BLaER1 (cell line): ENCODE results near the gene RNASE11.
"Not testable (repeated sequence)": the region's sequence is repeated elsewhere in the genome, so short reads cannot be mapped to it uniquely, and the experiment has no call there.

Source experiments
- H3K27ac ChIP-seq: shearing (Covaris generic); formaldehyde crosslinking; 2 replicates; pipeline ENCODE4 v1.8.1; 2022
- H3K27me3 ChIP-seq: shearing (Covaris generic); formaldehyde crosslinking; 2 replicates; pipeline ENCODE4 v1.8.1; 2022
- H3K36me3 ChIP-seq: shearing (Covaris generic); formaldehyde crosslinking; 2 replicates; pipeline ENCODE4 v1.8.1; 2022
- H3K4me1 ChIP-seq: shearing (Covaris generic); formaldehyde crosslinking; 2 replicates; pipeline ENCODE4 v1.8.1; 2022
- H3K4me2 ChIP-seq: shearing (Covaris generic); formaldehyde crosslinking; 2 replicates; pipeline ENCODE4 v1.8.1; 2022
- H3K4me3 ChIP-seq: shearing (Covaris generic); formaldehyde crosslinking; 2 replicates; pipeline ENCODE4 v1.8.1; 2022
- H3K9ac ChIP-seq: shearing (Covaris generic); formaldehyde crosslinking; 2 replicates; pipeline ENCODE4 v1.8.1; 2022
- H3K9me3 ChIP-seq: shearing (Covaris generic); formaldehyde crosslinking; 2 replicates; pipeline ENCODE4 v1.8.1; 2022
- H4K20me1 ChIP-seq: shearing (Covaris generic); formaldehyde crosslinking; 2 replicates; pipeline ENCODE4 v1.8.1; 2022
- Cebpa-rat ChIP-seq: shearing (Covaris generic); IDR thresholded peaks from 2 replicates; pipeline ENCODE4 v1.8.1; 2022

Gene RNASE11

DNA sequence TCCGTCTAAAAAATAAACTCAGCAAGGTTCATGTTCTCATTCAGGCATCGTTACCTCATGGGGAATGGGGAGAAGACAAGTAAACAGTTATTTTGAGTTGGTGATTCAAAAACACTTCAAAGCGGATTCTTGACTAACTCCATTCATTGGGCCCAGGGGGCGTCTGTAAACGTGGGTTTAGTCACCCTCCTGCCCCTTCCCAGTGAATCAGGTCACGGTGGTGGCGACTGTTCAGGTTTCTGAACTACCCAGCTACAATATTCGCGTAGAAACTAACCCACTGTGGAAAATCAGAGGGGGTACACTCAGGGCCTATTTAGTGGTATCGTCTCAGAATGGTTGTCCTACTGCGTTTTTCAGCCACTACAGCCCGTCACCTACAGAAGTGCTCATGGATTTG lies 38.5 kb upstream of the RNASE11 start:
- Histone ChIP-seq H3K4me3 (no peak overlapping the region), H3K9me3 (peaks cover 27% of the 10 kb centered on the region), H3K4me1 (peaks cover 43% of the 10 kb centered on the region), H4K20me1 (peaks cover 20% of the 10 kb centered on the region; the same call in 1 of the 2 replicates), H3K4me2 (no peak overlapping the region), H3K36me3 (no peaks in the 10 kb centered on the region), H3K9ac (no peak overlapping the region), H3K27me3 (peaks cover 94% of the 10 kb centered on the region), H3K27ac (no peak overlapping the region)
- no peak for TF ChIP-seq Cebpa-rat

DNA sequence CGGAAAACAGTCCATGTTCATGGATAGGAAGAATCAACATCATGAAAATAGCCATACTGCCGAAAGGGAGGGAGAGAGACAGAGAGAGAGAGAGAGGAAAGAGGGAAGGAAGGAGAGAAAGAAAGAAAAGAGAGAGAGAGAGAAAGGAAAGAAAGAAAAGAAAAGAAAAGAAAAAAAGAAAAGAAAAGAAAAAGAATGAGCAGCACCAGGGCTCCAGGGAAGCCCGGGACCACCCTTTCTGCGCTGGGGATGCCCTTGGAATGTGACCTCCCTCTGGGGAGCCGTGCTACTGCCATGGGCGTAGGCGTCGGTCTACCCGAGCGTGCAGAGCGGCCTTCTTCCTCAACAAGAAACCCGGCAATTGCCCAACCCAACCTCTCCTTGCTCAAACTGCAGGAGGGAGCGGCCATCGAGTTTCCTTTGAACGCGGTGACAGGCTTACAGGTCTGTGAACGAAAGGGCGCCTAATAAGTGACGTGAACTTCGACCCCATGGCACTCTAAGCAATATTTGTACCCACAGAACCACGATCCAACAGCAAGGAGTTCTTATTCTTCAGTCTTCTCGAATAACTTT lies 36.8 kb upstream of the RNASE11 start:
- Histone ChIP-seq H3K27ac (no peak overlapping the region), H3K27me3 (peaks cover 77% of the 10 kb centered on the region), H3K4me2 (peak overlapping the region; percentile 88), H3K4me1 (peaks cover 33% of the 10 kb centered on the region), H3K4me3 (peak overlapping the region; percentile 20), H4K20me1 (peaks cover 9% of the 10 kb centered on the region; the same call in 1 of the 2 replicates), H3K9me3 (peaks cover 27% of the 10 kb centered on the region), H3K9ac (no peak overlapping the region), H3K36me3 (no peaks in the 10 kb centered on the region)
- TF ChIP-seq Cebpa-rat, result no peak

DNA sequence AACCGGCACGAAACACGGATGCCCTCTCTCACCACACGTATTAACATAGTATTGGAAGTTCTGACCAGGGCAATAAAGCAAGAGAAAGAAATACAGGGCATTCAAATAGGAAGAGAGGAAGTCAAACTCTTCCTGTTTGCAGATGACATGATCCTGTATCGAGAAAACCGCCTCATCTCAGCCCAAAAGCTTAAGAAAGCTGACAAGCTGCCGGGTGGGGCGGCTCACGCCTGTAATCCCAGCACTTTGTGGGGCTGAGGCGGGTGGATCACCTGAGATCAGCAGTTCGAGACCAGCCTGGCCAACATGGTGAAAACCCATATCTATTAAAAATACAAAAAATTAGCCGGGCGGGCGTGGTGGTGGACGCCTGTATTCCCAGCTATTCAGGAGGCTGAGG lies 36.0 kb upstream of the RNASE11 start:
- Histone ChIP-seq H3K4me3 (peak overlapping the region; percentile 60), H3K27me3 (peaks cover 69% of the 10 kb centered on the region), H3K4me2 (peak overlapping the region; percentile 88), H3K36me3 (no peaks in the 10 kb centered on the region), H3K27ac (no peak overlapping the region), H4K20me1 (peaks cover 9% of the 10 kb centered on the region; the same call in 1 of the 2 replicates), H3K9me3 (peaks cover 27% of the 10 kb centered on the region), H3K9ac (no peak overlapping the region), H3K4me1 (peaks cover 33% of the 10 kb centered on the region)
- no peak for TF ChIP-seq Cebpa-rat

DNA sequence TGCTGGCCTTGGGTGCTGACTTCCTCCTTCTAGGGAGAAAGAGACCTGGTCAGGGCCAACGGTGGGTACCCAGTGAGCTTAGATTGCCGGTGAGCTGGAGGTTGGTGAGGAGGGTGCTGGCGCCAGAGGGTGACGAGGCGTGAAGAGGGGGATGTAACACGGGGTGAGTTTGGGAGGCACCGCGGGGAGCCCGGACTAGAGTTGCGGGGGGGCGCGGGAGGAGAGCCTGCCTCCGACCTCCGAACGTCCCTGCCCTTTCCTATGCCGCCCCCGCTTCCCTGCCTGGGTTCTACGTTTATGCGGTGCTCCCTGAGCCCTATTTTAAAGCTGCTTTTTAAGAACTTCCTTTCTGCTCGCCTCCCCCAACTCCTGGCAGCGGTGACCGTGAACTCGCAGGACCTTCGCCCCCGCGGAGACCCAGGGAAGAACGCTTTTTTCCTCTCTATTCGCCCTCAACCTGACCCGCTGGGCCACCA lies 35.1 kb upstream of the RNASE11 start:
- peak overlapping the region; percentile 60 for H3K4me3 ChIP-seq
- TF ChIP-seq Cebpa-rat, result no peak
- peaks cover 60% of the 10 kb centered on the region for H3K27me3 ChIP-seq
- H3K27ac ChIP-seq, result no peak overlapping the region
- H3K4me1 ChIP-seq, result peaks cover 38% of the 10 kb centered on the region
- no peaks in the 10 kb centered on the region for H3K36me3 ChIP-seq
- H4K20me1 ChIP-seq, result peaks cover 4% of the 10 kb centered on the region; the same call in 1 of the 2 replicates
- peak overlapping the region; percentile 21 for H3K9ac ChIP-seq
- H3K4me2 ChIP-seq, result peak overlapping the region; percentile 88
- H3K9me3 ChIP-seq, result peaks cover 27% of the 10 kb centered on the region

DNA sequence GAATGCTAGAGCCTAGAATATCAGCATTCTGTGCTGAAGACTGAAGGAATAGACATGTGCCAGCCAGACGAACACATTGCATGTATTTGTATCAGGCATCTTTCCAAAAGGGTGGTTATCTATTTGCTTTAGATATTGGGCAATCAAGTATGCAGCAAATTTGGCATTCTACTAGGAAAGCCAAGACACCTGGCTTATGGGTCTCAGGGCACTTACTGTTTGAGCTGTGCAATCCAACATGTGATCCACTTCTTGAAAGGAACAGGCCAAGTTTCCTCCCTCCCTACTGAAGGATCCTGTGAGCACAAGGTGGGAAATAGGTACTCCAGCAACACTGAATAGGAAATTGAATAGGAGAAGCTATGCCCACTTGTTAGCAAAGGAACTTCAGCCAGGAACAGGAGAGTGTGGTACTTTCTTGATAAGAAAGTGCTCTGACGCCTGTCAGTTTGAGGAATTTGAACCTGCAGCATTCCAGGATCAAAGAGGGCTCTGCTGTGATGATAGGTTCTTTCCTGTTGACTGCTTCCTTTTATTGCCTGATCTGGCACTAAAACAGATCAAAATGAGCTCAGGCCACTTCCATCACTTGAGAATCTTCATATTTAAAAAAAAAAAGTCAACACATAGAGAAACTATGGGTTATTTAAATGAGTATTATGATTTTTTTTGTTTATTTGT lies 33.1 kb upstream of the RNASE11 start:
- peaks cover 46% of the 10 kb centered on the region for H3K4me1 ChIP-seq
- H3K4me3 ChIP-seq, result no peak overlapping the region
- no peak overlapping the region for H3K27ac ChIP-seq
- TF ChIP-seq Cebpa-rat, result 0 out of 2 replicates have a peak, but pooled peaks have one; percentile 11
- H3K27me3 ChIP-seq, result peaks cover 41% of the 10 kb centered on the region
- no peaks in the 10 kb centered on the region for H3K36me3 ChIP-seq
- H3K9me3 ChIP-seq, result peaks cover 19% of the 10 kb centered on the region
- H3K4me2 ChIP-seq, result no peak overlapping the region
- H3K9ac ChIP-seq, result no peak overlapping the region
- H4K20me1 ChIP-seq, result no peaks in the 10 kb centered on the region; the same call in 1 of the 2 replicates

DNA sequence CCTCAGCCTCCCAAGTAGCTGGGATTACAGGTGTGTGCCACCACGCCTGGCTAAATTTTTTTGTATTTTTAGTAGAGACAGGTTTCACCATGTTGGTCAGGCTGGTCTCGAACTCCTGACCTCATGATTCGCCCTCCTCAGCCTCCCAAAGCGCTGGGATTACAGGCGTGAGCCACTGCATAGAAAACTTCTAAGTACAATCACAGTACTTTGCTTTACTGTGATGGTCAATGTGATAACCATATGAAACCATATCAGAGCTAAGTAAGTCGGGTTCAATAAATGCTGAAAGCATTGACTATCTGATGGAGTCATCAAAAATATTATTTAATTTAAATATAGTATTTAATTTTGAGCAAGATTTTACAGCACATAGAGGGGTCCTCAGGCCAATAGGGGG lies 31.9 kb upstream of the RNASE11 start:
- not testable (repeated sequence) for H3K27ac ChIP-seq, H3K9me3 ChIP-seq
- peaks cover 29% of the 10 kb centered on the region for H3K27me3 ChIP-seq

DNA sequence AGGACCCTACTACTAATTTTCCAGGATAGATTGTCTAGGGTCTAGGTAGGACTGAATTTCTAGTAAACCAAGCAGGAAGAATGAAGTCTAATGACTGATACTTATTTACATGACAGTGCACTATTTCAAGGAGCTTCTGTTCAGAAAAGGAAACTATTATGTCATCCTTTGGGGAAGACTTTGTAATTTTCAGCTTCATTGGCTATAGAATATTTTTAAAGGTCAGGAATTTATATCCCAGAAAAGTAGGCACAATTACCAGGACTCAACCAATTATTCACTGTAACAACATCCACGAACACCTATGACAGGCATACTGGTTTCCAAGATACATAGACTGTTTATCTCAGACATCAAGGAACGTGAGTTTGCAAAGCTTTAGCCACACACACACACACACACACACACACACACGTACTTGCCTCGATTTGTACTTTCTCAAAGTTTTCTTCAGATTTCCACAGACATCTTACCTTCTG lies 30.5 kb upstream of the RNASE11 start:
- Histone ChIP-seq H3K9ac (no peak overlapping the region), H3K9me3 (no peaks in the 10 kb centered on the region), H4K20me1 (no peaks in the 10 kb centered on the region), H3K27ac (no peak overlapping the region), H3K4me2 (no peak overlapping the region), H3K4me3 (no peak overlapping the region), H3K4me1 (peaks cover 34% of the 10 kb centered on the region), H3K36me3 (no peaks in the 10 kb centered on the region), H3K27me3 (peaks cover 15% of the 10 kb centered on the region)
- no peak for TF ChIP-seq Cebpa-rat

More for the DNA sequence above, 31.9 kb upstream of the RNASE11 start:
- not testable (repeated sequence) for H3K4me2 ChIP-seq, H3K9ac ChIP-seq, H3K4me3 ChIP-seq, H4K20me1 ChIP-seq, H3K36me3 ChIP-seq
- peaks cover 41% of the 10 kb centered on the region for H3K4me1 ChIP-seq

DNA sequence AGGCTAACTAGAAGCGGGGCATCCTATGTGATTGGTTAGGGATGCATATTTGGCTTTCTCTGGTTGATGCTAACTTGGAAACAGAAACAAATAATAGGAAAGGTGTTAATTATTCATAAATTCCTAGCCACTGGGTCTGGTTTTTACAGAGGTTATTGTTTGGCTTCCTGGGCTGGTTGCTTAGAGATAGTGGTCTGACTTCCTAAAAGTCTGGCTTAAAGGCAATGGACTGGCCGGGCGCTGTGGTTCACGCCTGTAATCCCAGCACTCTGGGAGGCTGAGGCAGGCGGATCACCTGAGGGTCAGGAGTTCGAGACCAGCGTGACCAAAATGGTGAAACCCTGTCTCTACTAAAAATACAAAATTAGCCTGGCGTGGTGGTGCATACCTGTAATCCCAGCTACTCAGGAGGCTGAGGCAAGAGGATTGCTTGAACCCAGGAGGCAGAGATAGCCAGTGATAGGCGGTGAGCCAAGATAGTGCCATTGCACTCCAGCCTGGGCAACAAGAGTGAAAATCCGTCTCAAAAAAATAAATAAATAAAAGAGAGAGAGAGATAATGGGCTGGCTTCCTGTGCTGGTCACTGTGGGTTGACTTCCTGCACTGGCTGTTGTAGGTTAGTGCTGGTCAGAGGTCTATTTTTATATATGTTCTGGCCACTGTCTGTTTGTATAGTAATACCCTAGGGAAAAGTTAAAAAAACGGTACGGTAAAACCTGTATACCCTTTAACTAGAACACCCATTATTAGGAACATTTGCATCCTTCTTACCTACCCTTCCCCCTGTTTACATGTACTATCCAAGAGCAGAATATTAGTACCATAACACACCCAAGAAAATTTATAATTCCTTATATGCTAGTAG lies 29.6 kb upstream of the RNASE11 start:
- H3K9me3 ChIP-seq, result no peaks in the 10 kb centered on the region
- H3K36me3 ChIP-seq, result no peaks in the 10 kb centered on the region
- no peak overlapping the region for H3K4me3 ChIP-seq
- H3K27ac ChIP-seq, result no peak overlapping the region
- TF ChIP-seq Cebpa-rat, result no peak
- H3K4me2 ChIP-seq, result peak overlapping the region; percentile 34
- H3K27me3 ChIP-seq, result peaks cover 6% of the 10 kb centered on the region
- H3K4me1 ChIP-seq, result peaks cover 33% of the 10 kb centered on the region
- H3K9ac ChIP-seq, result no peak overlapping the region
- H4K20me1 ChIP-seq, result no peaks in the 10 kb centered on the region

DNA sequence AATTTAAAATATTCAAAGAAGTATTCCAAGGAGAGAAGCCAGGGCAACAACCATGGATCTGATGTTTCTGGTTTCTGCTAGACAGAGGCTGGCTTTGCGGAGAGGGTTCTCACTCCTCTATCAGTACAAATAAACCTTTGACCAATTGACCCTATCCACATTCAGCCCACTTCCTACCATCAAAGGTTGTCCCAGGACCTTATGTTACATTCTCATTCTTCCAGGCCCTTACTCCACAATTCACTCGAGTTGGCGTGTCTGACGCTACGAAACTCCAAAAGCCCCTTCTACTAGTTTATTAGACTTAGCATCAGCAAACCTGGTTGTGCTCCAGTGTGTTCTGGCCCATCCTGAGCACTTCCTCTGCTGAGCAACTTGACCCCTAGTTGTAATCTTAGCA lies 28.2 kb upstream of the RNASE11 start:
- H3K27ac ChIP-seq, result no peak overlapping the region
- no peaks in the 10 kb centered on the region for H3K9me3 ChIP-seq
- H3K4me2 ChIP-seq, result no peak overlapping the region
- no peaks in the 10 kb centered on the region for H4K20me1 ChIP-seq
- H3K27me3 ChIP-seq, result no peaks in the 10 kb centered on the region
- peaks cover 44% of the 10 kb centered on the region for H3K4me1 ChIP-seq
- no peaks in the 10 kb centered on the region for H3K36me3 ChIP-seq
- H3K4me3 ChIP-seq, result no peak overlapping the region
- no peak for TF ChIP-seq Cebpa-rat
- no peak overlapping the region for H3K9ac ChIP-seq
